Brain microvascular endothelial cell (primary cell): ENCODE measurements around the gene ABCC4.
A peak's percentile ranks its signal among the peaks of the same experiment; 100 is the strongest.

Experiments used
- DNase-seq: peaks from one replicate; pipeline ENCODE4 v3.0.0-alpha.2; 2020
- H3K27ac ChIP-seq: fragments of 250-450 bp; sonication (Bioruptor Pico); 2 replicates; pipeline ENCODE4 v1.5.1; 2020; ENCODE audit warnings: mild to moderate bottlenecking, moderate library complexity
- H3K27me3 ChIP-seq: fragments of 250-450 bp; sonication (Bioruptor Pico); replicated peaks from 2 replicates; pipeline ENCODE4 v1.5.1; 2020; ENCODE audit warnings: mild to moderate bottlenecking
- H3K36me3 ChIP-seq: fragments of 250-450 bp; sonication (Bioruptor Pico); replicated peaks from 2 replicates; pipeline ENCODE4 v1.5.1; 2020; ENCODE audit warnings: mild to moderate bottlenecking
- H3K4me3 ChIP-seq: 2 replicates; pipeline ENCODE4 v1.5.1; 2011; ENCODE audit warnings: low read depth, mild to moderate bottlenecking, control low read depth, low read length, moderate library complexity
- CTCF ChIP-seq: IDR thresholded peaks from 2 replicates; pipeline ENCODE4 v1.5.1; 2011; ENCODE audit warnings: low read depth, mild to moderate bottlenecking, moderate library complexity, low read length, control low read depth, inconsistent platforms; ENCODE audit errors: missing control alignments
- in situ Hi-C: cut with HindIII; loops from 2 replicates; pipeline ENCODE4 v1.10.0; 2017; ENCODE audit warnings: low sequenced_read_pairs, low pct_ligation_motif_present

Gene ABCC4

DNA sequence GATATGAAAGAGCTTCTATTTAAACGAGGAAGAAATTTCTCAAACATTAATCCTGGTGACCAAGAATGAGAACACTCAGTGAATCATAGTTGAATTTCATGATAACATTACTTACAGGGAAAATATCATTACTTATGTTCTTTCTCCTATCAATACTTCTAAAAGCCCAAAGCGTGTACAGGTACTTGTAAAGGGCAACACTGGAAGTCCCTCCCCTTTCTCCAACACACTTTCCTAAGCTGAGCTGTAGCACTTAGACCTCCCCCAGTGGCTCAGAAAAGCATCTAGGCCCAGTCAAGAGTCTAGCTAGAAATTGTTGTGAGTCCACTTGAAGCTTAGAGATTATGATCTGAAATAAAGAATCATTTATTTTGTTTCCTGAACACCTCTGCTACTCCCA is 150.7 kb downstream of the ABCC4 start:
- no peaks in the 10 kb centered on the region for H3K36me3 ChIP-seq
- no peak for DNase-seq

GRCh38 chr13:95146486-95146885 is 154.8 kb downstream of the ABCC4 start:
- in situ Hi-C loops, result no loop called here
- Histone ChIP-seq H3K4me3 (no peak overlapping the region), H3K27me3 (no peaks in the 10 kb centered on the region), H3K36me3 (no peaks in the 10 kb centered on the region), H3K27ac (no peak overlapping the region)
- no peak for TF ChIP-seq CTCF
- no peak for DNase-seq

More for the DNA sequence above, 150.7 kb downstream of the ABCC4 start:
- no peak for TF ChIP-seq CTCF
- in situ Hi-C loops, result loop anchor here (25.0 kb wide), 1 partner anchor 463 kb away; no protein-coding TSS in a partner anchor
- Histone ChIP-seq H3K27me3 (no peaks in the 10 kb centered on the region), H3K27ac (no peak overlapping the region), H3K4me3 (no peak overlapping the region)

DNA sequence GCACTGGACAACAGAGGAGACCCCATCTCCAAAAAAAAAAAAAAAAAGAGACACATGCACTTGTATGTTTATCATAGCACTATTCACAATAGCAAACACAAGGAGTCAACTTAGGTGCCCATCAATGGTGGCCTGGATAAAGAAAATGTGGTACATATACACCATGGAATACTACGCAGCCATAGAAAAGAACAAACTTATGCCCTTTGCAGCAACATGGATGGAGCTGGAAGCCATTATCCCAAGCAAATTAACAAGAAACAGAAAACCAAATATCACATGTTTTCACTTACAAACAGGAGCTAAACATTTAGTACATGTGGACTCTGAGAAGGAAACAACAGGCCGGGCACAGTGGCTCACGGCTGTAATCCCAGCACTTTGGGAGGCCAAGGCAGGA is 155.7 kb downstream of the ABCC4 start:
- TF ChIP-seq CTCF, result no peak
- H3K36me3 ChIP-seq, result no peaks in the 10 kb centered on the region
- no peak for DNase-seq
- H3K4me3 ChIP-seq, result no peak overlapping the region
- H3K27me3 ChIP-seq, result no peaks in the 10 kb centered on the region
- in situ Hi-C loops, result no loop called here
- H3K27ac ChIP-seq, result no peak overlapping the region

DNA sequence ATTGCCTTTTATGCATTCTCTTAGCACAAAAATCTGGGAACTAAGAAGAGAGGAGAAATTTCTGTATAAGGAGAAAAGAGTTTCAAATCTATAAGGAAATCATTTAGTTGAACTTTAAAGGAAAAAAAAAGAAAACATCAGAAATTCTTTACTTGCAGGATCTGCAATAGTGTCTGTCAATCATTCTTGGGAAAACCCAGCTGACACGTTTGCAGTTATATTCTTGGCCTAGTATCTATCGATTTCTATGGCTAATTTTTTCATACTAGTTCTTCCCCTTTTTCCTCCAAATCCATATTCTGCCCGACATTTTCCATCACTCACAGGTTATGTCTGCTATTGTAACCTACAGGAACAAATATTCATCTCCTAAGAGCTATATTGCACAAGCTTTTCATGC is 160.7 kb downstream of the ABCC4 start:
- in situ Hi-C loops, result no loop called here
- no peak overlapping the region for H3K4me3 ChIP-seq
- TF ChIP-seq CTCF, result no peak

GRCh38 chr13:95138876-95139585 is 162.2 kb downstream of the ABCC4 start:
- H3K4me3 ChIP-seq, result no peak overlapping the region
- no peak overlapping the region for H3K27ac ChIP-seq
- DNase-seq, result no peak
- no peak for TF ChIP-seq CTCF
- no peaks in the 10 kb centered on the region for H3K36me3 ChIP-seq
- H3K27me3 ChIP-seq, result no peaks in the 10 kb centered on the region
- in situ Hi-C loops, result no loop called here

More for the DNA sequence above, 160.7 kb downstream of the ABCC4 start:
- Histone ChIP-seq H3K36me3 (no peaks in the 10 kb centered on the region), H3K27me3 (no peaks in the 10 kb centered on the region), H3K27ac (no peak overlapping the region)
- no peak for DNase-seq

DNA sequence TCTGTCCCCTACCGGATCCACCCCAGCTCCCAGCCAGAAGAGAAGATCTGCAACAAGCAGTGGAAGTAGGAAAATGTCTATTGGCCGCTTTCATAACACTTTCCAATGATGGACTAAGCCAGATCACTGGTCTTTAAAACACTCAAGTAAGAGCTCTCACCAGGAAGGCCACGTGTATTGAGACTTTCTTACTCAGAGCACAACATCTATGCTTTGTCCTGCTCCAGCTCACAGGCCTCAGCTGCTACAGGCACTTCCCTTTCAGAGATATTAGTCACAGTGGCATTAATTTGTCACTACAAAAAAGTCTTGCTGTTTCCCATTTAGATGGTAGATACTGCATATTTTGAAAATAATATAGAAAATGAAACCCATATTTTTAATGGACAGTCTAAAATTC is 164.2 kb downstream of the ABCC4 start:
- Histone ChIP-seq H3K4me3 (no peak overlapping the region), H3K27me3 (no peaks in the 10 kb centered on the region)
- in situ Hi-C loops, result no loop called here

More for the DNA sequence above, 164.2 kb downstream of the ABCC4 start:
- peak; percentile 35 for DNase-seq
- no peak for TF ChIP-seq CTCF
- Histone ChIP-seq H3K27ac (no peak overlapping the region), H3K36me3 (no peaks in the 10 kb centered on the region)
